Activated CD4-positive, CD25-positive, alpha-beta regulatory T cell treated with anti-CD3 and anti-CD28 coated beads, Interleukin-2, amount 50 U/mL, for 16 hours (primary cell): ENCODE measurements around the gene SNX13.

Experiments used
- DNase-seq: peaks from one replicate; pipeline ENCODE4 v3.0.0-alpha.2; 2020; ENCODE audit warnings: low read depth, low spot score

Gene SNX13

GRCh38 chr7:17944720-17945119, 4.4 kb upstream of the SNX13 start:
- no peak for DNase-seq

GRCh38 chr7:17943006-17943405, 2.7 kb upstream of the SNX13 start:
- DNase-seq: no peak

- DNase-seq: no peak
These were observed 1.9 kb upstream of the SNX13 start for GRCh38 chr7:17942231-17942630.

GRCh38 chr7:17940951-17941431, 697 bp upstream of the SNX13 start:
- DNase-seq: no peak

GRCh38 chr7:17939606-17940301, 540 bp downstream of the SNX13 start:
- DNase-seq: peak; percentile 16

GRCh38 chr7:17939211-17939605, 1.1 kb downstream of the SNX13 start:
- DNase-seq: no peak

- DNase-seq: no peak
These were observed 2.7 kb downstream of the SNX13 start for GRCh38 chr7:17937506-17938120.

- DNase-seq: no peak
These were observed 4.0 kb downstream of the SNX13 start for GRCh38 chr7:17936321-17936720.

GRCh38 chr7:17934612-17935240, 5.6 kb downstream of the SNX13 start:
- DNase-seq: no peak

- DNase-seq: no peak
These were observed 6.2 kb downstream of the SNX13 start for GRCh38 chr7:17934094-17934493.

- DNase-seq: no peak
These were observed 7.5 kb downstream of the SNX13 start for GRCh38 chr7:17932770-17933169.

- DNase-seq: no peak
These were observed 9.2 kb downstream of the SNX13 start for GRCh38 chr7:17931069-17931468.

- DNase-seq: no peak
These were observed 9.7 kb downstream of the SNX13 start for GRCh38 chr7:17930546-17930945.

GRCh38 chr7:17929647-17930395, 10.5 kb downstream of the SNX13 start:
- no peak for DNase-seq

GRCh38 chr7:17928055-17928454, 12.2 kb downstream of the SNX13 start:
- no peak for DNase-seq

GRCh38 chr7:17921857-17922416, 18.4 kb downstream of the SNX13 start:
- no peak for DNase-seq

GRCh38 chr7:17917842-17918241, 22.5 kb downstream of the SNX13 start:
- DNase-seq: no peak

- no peak for DNase-seq
These were observed 23.5 kb downstream of the SNX13 start for GRCh38 chr7:17916786-17917185.

GRCh38 chr7:17915796-17916195, 24.5 kb downstream of the SNX13 start:
- DNase-seq: no peak

GRCh38 chr7:17915168-17915567, 25.1 kb downstream of the SNX13 start:
- DNase-seq: no peak

GRCh38 chr7:17913250-17913649, 27.0 kb downstream of the SNX13 start:
- no peak for DNase-seq
